HEK293 (cell line): ENCODE data around the gene EXOC8.

Experiments
- GFI1B ChIP-seq: fragments of 450-650 bp; formaldehyde crosslinking; IDR thresholded peaks from 2 replicates; pipeline ENCODE4 v1.5.1; 2016; ENCODE audit warnings: missing biosample characterization, missing genetic modification characterization
- YY2 ChIP-seq: fragments of 450-650 bp; formaldehyde crosslinking; IDR thresholded peaks from 2 replicates; pipeline ENCODE4 v1.5.1; 2016; ENCODE audit warnings: missing biosample characterization, missing genetic modification characterization
- ZBTB17 ChIP-seq: fragments of 450-650 bp; formaldehyde crosslinking; IDR thresholded peaks from 2 replicates; pipeline ENCODE4 v1.5.1; 2016; ENCODE audit warnings: missing biosample characterization, missing genetic modification characterization
- ZBTB20 ChIP-seq: fragments of 450-650 bp; formaldehyde crosslinking; IDR thresholded peaks from 2 replicates; pipeline ENCODE4 v1.5.1; 2016; ENCODE audit warnings: missing biosample characterization, missing genetic modification characterization
- ZFP37 ChIP-seq: fragments of 450-650 bp; formaldehyde crosslinking; IDR thresholded peaks from 2 replicates; pipeline ENCODE4 v1.5.1; 2016; ENCODE audit warnings: missing biosample characterization, missing genetic modification characterization
- ZFP41 ChIP-seq: fragments of 450-650 bp; formaldehyde crosslinking; IDR thresholded peaks from 2 replicates; pipeline ENCODE4 v1.5.1; 2016; ENCODE audit warnings: missing biosample characterization, missing genetic modification characterization, borderline replicate concordance
- ZNF266 ChIP-seq: fragments of 450-650 bp; formaldehyde crosslinking; IDR thresholded peaks from 2 replicates; pipeline ENCODE4 v1.5.1; 2016; ENCODE audit warnings: missing biosample characterization, missing genetic modification characterization, low read depth
- ZNF335 ChIP-seq: fragments of 450-650 bp; formaldehyde crosslinking; conservative IDR thresholded peaks from 2 replicates; pipeline ENCODE4 v1.5.1; 2016; ENCODE audit warnings: missing biosample characterization, missing genetic modification characterization
- ZNF354C ChIP-seq: fragments of 450-650 bp; formaldehyde crosslinking; IDR thresholded peaks from 2 replicates; pipeline ENCODE4 v1.5.1; 2016; ENCODE audit warnings: missing biosample characterization, missing genetic modification characterization, low read depth, borderline replicate concordance
- ZNF416 ChIP-seq: fragments of 450-650 bp; formaldehyde crosslinking; IDR thresholded peaks from 2 replicates; pipeline ENCODE4 v1.5.1; 2016; ENCODE audit warnings: missing biosample characterization, missing genetic modification characterization
- ZNF501 ChIP-seq: fragments of 450-650 bp; formaldehyde crosslinking; IDR thresholded peaks from 2 replicates; pipeline ENCODE4 v1.5.1; 2016; ENCODE audit warnings: missing biosample characterization, missing genetic modification characterization
- ZNF521 ChIP-seq: fragments of 450-650 bp; formaldehyde crosslinking; IDR thresholded peaks from 2 replicates; pipeline ENCODE4 v1.5.1; 2017; ENCODE audit warnings: missing biosample characterization, mild to moderate bottlenecking, missing genetic modification characterization
- ZNF701 ChIP-seq: fragments of 450-650 bp; formaldehyde crosslinking; IDR thresholded peaks from 2 replicates; pipeline ENCODE4 v1.5.1; 2016; ENCODE audit warnings: missing biosample characterization, missing genetic modification characterization
- ZNF792 ChIP-seq: fragments of 450-650 bp; formaldehyde crosslinking; IDR thresholded peaks from 2 replicates; pipeline ENCODE4 v1.5.1; 2016; ENCODE audit warnings: missing biosample characterization, missing genetic modification characterization
- ZNF830 ChIP-seq: fragments of 450-650 bp; IDR thresholded peaks from 2 replicates; pipeline ENCODE4 v1.5.0; 2018; ENCODE audit warnings: missing biosample characterization, missing genetic modification characterization, low read depth, mild to moderate bottlenecking, moderate library complexity
- ZSCAN30 ChIP-seq: fragments of 450-650 bp; IDR thresholded peaks from 2 replicates; pipeline ENCODE4 v1.5.1; 2018; ENCODE audit warnings: missing biosample characterization, mild to moderate bottlenecking, missing genetic modification characterization, moderate library complexity
- TF ChIP-seq, protein P1 (sequence below): fragments of 450-650 bp; formaldehyde crosslinking; IDR thresholded peaks from 2 replicates; pipeline ENCODE4 v1.5.1; 2016; ENCODE audit warnings: missing biosample characterization, missing genetic modification characterization
- TF ChIP-seq, protein P2 (sequence below): fragments of 450-650 bp; formaldehyde crosslinking; conservative IDR thresholded peaks from 2 replicates; pipeline ENCODE4 v1.5.1; 2016; ENCODE audit warnings: low read depth, missing biosample characterization, missing genetic modification characterization
- TF ChIP-seq, protein P3 (sequence below): fragments of 450-650 bp; formaldehyde crosslinking; IDR thresholded peaks from 2 replicates; pipeline ENCODE4 v1.5.1; 2016; ENCODE audit warnings: missing biosample characterization, missing genetic modification characterization
- TF ChIP-seq, protein P4 (sequence below): fragments of 450-650 bp; formaldehyde crosslinking; IDR thresholded peaks from 2 replicates; pipeline ENCODE4 v1.5.1; 2016; ENCODE audit warnings: missing biosample characterization, missing genetic modification characterization
- TF ChIP-seq, protein P5 (sequence below): fragments of 450-650 bp; formaldehyde crosslinking; IDR thresholded peaks from 2 replicates; pipeline ENCODE4 v1.5.1; 2017; ENCODE audit warnings: missing biosample characterization, missing genetic modification characterization
- TF ChIP-seq, protein P6 (sequence below): fragments of 450-650 bp; formaldehyde crosslinking; IDR thresholded peaks from 2 replicates; pipeline ENCODE4 v1.5.1; 2016; ENCODE audit warnings: missing biosample characterization, missing genetic modification characterization, borderline replicate concordance

Gene EXOC8

DNA sequence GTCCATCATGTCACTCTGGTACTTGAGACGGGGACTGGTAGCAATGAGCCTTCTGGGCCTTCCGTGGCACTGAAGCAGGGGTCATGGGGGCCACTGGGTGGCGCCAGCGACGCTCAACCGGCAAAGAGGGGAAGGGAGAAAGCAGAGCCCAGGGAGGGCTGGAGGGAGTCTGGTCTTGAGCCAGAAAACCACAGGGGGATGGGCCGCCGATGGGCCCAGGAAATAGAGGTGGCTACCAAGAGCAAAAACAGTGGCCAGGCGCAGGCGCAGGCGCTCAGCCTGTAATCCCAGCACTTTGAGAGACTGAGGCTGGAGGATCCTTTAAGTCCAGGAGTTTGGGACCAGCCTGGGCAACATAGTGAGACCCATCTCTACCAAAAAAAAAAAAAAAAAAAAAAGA lies 21.8 kb downstream of the EXOC8 start (continued):
- TF ChIP-seq ZNF830 (tag by site-specific recombination) (no peak), ZNF354C (tag by site-specific recombination) (no peak), ZFP41 (tag by site-specific recombination) (no peak), ZNF792 (tag by site-specific recombination) (no peak), ZBTB20 (tag by site-specific recombination) (no peak), ZNF335 (tag by site-specific recombination) (peak; percentile 52), ZNF521 (no peak), ZNF416 (tag by site-specific recombination) (no peak), ZNF266 (tag by site-specific recombination) (no peak), ZNF501 (tag by site-specific recombination) (no peak; the same call in 1 of the 2 replicates), ZNF701 (tag by site-specific recombination) (no peak), ZBTB17 (tag by site-specific recombination) (no peak), GFI1B (tag by site-specific recombination) (no peak), ZSCAN30 (peak; percentile 32; the same call in 1 of the 2 replicates), YY2 (tag by site-specific recombination) (no peak), ZFP37 (tag by site-specific recombination) (no peak)
- TF ChIP-seq, protein P1, sequence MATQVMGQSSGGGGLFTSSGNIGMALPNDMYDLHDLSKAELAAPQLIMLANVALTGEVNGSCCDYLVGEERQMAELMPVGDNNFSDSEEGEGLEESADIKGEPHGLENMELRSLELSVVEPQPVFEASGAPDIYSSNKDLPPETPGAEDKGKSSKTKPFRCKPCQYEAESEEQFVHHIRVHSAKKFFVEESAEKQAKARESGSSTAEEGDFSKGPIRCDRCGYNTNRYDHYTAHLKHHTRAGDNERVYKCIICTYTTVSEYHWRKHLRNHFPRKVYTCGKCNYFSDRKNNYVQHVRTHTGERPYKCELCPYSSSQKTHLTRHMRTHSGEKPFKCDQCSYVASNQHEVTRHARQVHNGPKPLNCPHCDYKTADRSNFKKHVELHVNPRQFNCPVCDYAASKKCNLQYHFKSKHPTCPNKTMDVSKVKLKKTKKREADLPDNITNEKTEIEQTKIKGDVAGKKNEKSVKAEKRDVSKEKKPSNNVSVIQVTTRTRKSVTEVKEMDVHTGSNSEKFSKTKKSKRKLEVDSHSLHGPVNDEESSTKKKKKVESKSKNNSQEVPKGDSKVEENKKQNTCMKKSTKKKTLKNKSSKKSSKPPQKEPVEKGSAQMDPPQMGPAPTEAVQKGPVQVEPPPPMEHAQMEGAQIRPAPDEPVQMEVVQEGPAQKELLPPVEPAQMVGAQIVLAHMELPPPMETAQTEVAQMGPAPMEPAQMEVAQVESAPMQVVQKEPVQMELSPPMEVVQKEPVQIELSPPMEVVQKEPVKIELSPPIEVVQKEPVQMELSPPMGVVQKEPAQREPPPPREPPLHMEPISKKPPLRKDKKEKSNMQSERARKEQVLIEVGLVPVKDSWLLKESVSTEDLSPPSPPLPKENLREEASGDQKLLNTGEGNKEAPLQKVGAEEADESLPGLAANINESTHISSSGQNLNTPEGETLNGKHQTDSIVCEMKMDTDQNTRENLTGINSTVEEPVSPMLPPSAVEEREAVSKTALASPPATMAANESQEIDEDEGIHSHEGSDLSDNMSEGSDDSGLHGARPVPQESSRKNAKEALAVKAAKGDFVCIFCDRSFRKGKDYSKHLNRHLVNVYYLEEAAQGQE (tag by site-specific recombination): no peak
- TF ChIP-seq, protein P2, sequence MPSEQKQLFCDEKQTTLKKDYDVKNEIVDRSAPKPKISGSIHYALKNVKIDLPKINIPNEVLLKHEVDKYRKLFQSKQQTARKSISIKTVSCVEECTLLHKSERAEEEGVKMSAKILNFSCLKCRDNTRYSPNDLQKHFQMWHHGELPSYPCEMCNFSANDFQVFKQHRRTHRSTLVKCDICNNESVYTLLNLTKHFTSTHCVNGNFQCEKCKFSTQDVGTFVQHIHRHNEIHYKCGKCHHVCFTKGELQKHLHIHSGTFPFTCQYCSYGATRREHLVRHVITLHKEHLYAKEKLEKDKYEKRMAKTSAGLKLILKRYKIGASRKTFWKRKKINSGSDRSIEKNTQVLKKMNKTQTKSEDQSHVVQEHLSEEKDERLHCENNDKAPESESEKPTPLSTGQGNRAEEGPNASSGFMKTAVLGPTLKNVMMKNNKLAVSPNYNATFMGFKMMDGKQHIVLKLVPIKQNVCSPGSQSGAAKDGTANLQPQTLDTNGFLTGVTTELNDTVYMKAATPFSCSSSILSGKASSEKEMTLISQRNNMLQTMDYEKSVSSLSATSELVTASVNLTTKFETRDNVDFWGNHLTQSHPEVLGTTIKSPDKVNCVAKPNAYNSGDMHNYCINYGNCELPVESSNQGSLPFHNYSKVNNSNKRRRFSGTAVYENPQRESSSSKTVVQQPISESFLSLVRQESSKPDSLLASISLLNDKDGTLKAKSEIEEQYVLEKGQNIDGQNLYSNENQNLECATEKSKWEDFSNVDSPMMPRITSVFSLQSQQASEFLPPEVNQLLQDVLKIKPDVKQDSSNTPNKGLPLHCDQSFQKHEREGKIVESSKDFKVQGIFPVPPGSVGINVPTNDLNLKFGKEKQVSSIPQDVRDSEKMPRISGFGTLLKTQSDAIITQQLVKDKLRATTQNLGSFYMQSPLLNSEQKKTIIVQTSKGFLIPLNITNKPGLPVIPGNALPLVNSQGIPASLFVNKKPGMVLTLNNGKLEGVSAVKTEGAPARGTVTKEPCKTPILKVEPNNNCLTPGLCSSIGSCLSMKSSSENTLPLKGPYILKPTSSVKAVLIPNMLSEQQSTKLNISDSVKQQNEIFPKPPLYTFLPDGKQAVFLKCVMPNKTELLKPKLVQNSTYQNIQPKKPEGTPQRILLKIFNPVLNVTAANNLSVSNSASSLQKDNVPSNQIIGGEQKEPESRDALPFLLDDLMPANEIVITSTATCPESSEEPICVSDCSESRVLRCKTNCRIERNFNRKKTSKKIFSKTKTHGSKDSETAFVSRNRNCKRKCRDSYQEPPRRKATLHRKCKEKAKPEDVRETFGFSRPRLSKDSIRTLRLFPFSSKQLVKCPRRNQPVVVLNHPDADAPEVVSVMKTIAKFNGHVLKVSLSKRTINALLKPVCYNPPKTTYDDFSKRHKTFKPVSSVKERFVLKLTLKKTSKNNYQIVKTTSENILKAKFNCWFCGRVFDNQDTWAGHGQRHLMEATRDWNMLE (tag by site-specific recombination): no peak
- TF ChIP-seq, protein P3, sequence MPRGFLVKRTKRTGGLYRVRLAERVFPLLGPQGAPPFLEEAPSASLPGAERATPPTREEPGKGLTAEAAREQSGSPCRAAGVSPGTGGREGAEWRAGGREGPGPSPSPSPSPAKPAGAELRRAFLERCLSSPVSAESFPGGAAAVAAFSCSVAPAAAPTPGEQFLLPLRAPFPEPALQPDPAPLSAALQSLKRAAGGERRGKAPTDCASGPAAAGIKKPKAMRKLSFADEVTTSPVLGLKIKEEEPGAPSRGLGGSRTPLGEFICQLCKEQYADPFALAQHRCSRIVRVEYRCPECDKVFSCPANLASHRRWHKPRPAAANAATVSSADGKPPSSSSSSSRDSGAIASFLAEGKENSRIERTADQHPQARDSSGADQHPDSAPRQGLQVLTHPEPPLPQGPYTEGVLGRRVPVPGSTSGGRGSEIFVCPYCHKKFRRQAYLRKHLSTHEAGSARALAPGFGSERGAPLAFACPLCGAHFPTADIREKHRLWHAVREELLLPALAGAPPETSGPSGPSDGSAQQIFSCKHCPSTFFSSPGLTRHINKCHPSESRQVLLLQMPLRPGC (tag by site-specific recombination): no peak
- TF ChIP-seq, protein P4, sequence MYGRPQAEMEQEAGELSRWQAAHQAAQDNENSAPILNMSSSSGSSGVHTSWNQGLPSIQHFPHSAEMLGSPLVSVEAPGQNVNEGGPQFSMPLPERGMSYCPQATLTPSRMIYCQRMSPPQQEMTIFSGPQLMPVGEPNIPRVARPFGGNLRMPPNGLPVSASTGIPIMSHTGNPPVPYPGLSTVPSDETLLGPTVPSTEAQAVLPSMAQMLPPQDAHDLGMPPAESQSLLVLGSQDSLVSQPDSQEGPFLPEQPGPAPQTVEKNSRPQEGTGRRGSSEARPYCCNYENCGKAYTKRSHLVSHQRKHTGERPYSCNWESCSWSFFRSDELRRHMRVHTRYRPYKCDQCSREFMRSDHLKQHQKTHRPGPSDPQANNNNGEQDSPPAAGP: 0 out of 2 replicates have a peak, but pooled peaks have one; percentile 24
- TF ChIP-seq, protein P5, sequence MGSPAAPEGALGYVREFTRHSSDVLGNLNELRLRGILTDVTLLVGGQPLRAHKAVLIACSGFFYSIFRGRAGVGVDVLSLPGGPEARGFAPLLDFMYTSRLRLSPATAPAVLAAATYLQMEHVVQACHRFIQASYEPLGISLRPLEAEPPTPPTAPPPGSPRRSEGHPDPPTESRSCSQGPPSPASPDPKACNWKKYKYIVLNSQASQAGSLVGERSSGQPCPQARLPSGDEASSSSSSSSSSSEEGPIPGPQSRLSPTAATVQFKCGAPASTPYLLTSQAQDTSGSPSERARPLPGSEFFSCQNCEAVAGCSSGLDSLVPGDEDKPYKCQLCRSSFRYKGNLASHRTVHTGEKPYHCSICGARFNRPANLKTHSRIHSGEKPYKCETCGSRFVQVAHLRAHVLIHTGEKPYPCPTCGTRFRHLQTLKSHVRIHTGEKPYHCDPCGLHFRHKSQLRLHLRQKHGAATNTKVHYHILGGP (tag by site-specific recombination): no peak
- TF ChIP-seq, protein P6, sequence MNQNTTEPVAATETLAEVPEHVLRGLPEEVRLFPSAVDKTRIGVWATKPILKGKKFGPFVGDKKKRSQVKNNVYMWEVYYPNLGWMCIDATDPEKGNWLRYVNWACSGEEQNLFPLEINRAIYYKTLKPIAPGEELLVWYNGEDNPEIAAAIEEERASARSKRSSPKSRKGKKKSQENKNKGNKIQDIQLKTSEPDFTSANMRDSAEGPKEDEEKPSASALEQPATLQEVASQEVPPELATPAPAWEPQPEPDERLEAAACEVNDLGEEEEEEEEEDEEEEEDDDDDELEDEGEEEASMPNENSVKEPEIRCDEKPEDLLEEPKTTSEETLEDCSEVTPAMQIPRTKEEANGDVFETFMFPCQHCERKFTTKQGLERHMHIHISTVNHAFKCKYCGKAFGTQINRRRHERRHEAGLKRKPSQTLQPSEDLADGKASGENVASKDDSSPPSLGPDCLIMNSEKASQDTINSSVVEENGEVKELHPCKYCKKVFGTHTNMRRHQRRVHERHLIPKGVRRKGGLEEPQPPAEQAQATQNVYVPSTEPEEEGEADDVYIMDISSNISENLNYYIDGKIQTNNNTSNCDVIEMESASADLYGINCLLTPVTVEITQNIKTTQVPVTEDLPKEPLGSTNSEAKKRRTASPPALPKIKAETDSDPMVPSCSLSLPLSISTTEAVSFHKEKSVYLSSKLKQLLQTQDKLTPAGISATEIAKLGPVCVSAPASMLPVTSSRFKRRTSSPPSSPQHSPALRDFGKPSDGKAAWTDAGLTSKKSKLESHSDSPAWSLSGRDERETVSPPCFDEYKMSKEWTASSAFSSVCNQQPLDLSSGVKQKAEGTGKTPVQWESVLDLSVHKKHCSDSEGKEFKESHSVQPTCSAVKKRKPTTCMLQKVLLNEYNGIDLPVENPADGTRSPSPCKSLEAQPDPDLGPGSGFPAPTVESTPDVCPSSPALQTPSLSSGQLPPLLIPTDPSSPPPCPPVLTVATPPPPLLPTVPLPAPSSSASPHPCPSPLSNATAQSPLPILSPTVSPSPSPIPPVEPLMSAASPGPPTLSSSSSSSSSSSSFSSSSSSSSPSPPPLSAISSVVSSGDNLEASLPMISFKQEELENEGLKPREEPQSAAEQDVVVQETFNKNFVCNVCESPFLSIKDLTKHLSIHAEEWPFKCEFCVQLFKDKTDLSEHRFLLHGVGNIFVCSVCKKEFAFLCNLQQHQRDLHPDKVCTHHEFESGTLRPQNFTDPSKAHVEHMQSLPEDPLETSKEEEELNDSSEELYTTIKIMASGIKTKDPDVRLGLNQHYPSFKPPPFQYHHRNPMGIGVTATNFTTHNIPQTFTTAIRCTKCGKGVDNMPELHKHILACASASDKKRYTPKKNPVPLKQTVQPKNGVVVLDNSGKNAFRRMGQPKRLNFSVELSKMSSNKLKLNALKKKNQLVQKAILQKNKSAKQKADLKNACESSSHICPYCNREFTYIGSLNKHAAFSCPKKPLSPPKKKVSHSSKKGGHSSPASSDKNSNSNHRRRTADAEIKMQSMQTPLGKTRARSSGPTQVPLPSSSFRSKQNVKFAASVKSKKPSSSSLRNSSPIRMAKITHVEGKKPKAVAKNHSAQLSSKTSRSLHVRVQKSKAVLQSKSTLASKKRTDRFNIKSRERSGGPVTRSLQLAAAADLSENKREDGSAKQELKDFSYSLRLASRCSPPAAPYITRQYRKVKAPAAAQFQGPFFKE (tag by site-specific recombination): no peak
